OCI-LY7 (cell line): Measurements from ENCODE around the gene NACC2. TPM values are rescaled to one million over a fixed set of nuclear protein-coding genes. Genes with fewer than 3 reads are reported as not detected.

Experiments used
- BruUV-seq: library from RNA; stranded (reverse); fragments of 400-500 nt; replicated peaks from 2 replicates; lab custom pipeline; 2021; lab: Mats Ljungman, UMichigan
- CTCF ChIA-PET: fragments of 300-600 bp; sonication (Branson Sonifier 250); formaldehyde crosslinking; loops from one replicate; lab custom pipeline; 2022; ENCODE audit warnings: antibody characterized with exemption; ENCODE audit not compliant: unreplicated experiment; lab: Charles Lee
- POLR2A ChIA-PET: fragments of 300-600 bp; sonication (Branson Sonifier 250); formaldehyde crosslinking; loops from one replicate; lab custom pipeline; 2022; ENCODE audit warnings: antibody characterized with exemption; lab: Charles Lee
- DNase-seq: peaks from one replicate; pipeline ENCODE4 v3.0.0-alpha.2; 2015; ENCODE audit warnings: low spot score
- H2AFZ ChIP-seq: fragments of 200-600 bp; sonication (generic), shearing (Covaris generic); 2 replicates; pipeline ENCODE4 v1.6.1; 2014; ENCODE audit warnings: mild to moderate bottlenecking, antibody characterized with exemption, low read length, moderate library complexity
- H3K27ac ChIP-seq: fragments of 200-600 bp; sonication (generic); 2 replicates; pipeline ENCODE4 v1.5.1; 2014; ENCODE audit warnings: mixed run types, low read depth, mild to moderate bottlenecking, moderate library complexity, low read length, inconsistent platforms; ENCODE audit not compliant: poor library complexity, severe bottlenecking
- H3K36me3 ChIP-seq: fragments of 200-600 bp; sonication (generic); 2 replicates; pipeline ENCODE4 v1.6.1; 2014; ENCODE audit warnings: mild to moderate bottlenecking, antibody characterized with exemption, low read length, moderate library complexity, mixed read lengths; ENCODE audit not compliant: insufficient read depth
- H3K4me1 ChIP-seq: fragments of 200-600 bp; sonication (generic); 2 replicates; pipeline ENCODE4 v1.5.1; 2014; ENCODE audit warnings: mild to moderate bottlenecking, low read length; ENCODE audit not compliant: insufficient read depth, poor library complexity, severe bottlenecking
- H3K4me2 ChIP-seq: fragments of 200-600 bp; sonication (generic); 2 replicates; pipeline ENCODE4 v1.6.1; 2014; ENCODE audit warnings: mild to moderate bottlenecking, low read length
- H3K4me3 ChIP-seq: fragments of 200-600 bp; sonication (generic); 2 replicates; pipeline ENCODE4 v1.5.1; 2014; ENCODE audit warnings: mild to moderate bottlenecking, low read depth, low read length; ENCODE audit not compliant: poor library complexity, severe bottlenecking
- H3K79me2 ChIP-seq: fragments of 200-600 bp; sonication (generic); 2 replicates; pipeline ENCODE4 v1.6.1; 2016; ENCODE audit warnings: low read depth, mild to moderate bottlenecking, low read length, moderate library complexity, mixed read lengths; ENCODE audit not compliant: insufficient read depth
- H3K9me2 ChIP-seq: fragments of 200-600 bp; sonication (generic); 2 replicates; pipeline ENCODE4 v1.6.1; 2016; ENCODE audit warnings: mild to moderate bottlenecking, low read length, mixed read lengths; ENCODE audit not compliant: insufficient read depth
- H3K9me3 ChIP-seq: fragments of 200-600 bp; sonication (generic); 2 replicates; pipeline ENCODE4 v1.6.1; 2014; ENCODE audit warnings: mild to moderate bottlenecking, mixed run types, low read length, mixed read lengths
- H4K20me1 ChIP-seq: fragments of 200-600 bp; sonication (generic); 2 replicates; pipeline ENCODE4 v1.6.1; 2014; ENCODE audit warnings: mild to moderate bottlenecking, antibody characterized with exemption, low read length, moderate library complexity, mixed read lengths; ENCODE audit not compliant: insufficient read depth
- CTCF ChIP-seq: fragments of 200-600 bp; sonication (generic); conservative IDR thresholded peaks from 2 replicates; pipeline ENCODE4 v1.5.1; 2014; ENCODE audit warnings: mild to moderate bottlenecking, antibody characterized with exemption, low read length, moderate library complexity, mixed read lengths
- EZH2phosphoT487 ChIP-seq: fragments of 200-600 bp; sonication (generic); IDR thresholded peaks from 2 replicates; pipeline ENCODE4 v1.6.1; 2018; ENCODE audit warnings: low read depth, borderline replicate concordance, mild to moderate bottlenecking, mixed run types, antibody characterized with exemption, low read length, moderate library complexity, mixed read lengths
- intact Hi-C: fragments of 100-400 bp; cut with micrococcal nuclease; formaldehyde crosslinking; loops from one replicate; pipeline ENCODE4 v1.10.0; 2022; ENCODE audit not compliant: unreplicated experiment
- total RNA-seq, 2 experiments: library from RNA; depleted of rRNA in 1 of 2; stranded (reverse); fragments of >200 nt in 1 of 2; shearing (Covaris generic) in 1 of 2; gene quantifications; 2 replicates each; pipeline ENCODE4 v1.2.3, GENCODE V29; 2014 to 2022

Gene NACC2
- total RNA-seq, 2 experiments from 2014 or later, result 0.38 to 0.72 TPM

GRCh38 chr9:135998016-135998380 is 97.1 kb downstream of the NACC2 start:
- Histone ChIP-seq H4K20me1 (no peaks in the 10 kb centered on the region), H3K27ac (no peak overlapping the region), H3K4me1 (peaks cover 27% of the 10 kb centered on the region), H3K36me3 (no peaks in the 10 kb centered on the region), H3K9me2 (no peaks in the 10 kb centered on the region), H2AFZ (no peak overlapping the region), H3K4me2 (no peak overlapping the region), H3K4me3 (no peak overlapping the region), H3K79me2 (no peaks in the 10 kb centered on the region), H3K9me3 (no peaks in the 10 kb centered on the region)
- no peak for DNase-seq
- ChIA-PET POLR2A (interaction anchor here (0.7 kb wide), 1 partner anchor 16 kb away, joined by 3 read pairs; no protein-coding TSS in a partner anchor), CTCF (no interaction called here)
- TF ChIP-seq EZH2phosphoT487 (no peak), CTCF (no peak)
- intact Hi-C loops, result no loop called here
- BruUV-seq, result no TSS peak

- no peak overlapping the region for H3K4me3 ChIP-seq
- H3K79me2 ChIP-seq, result no peaks in the 10 kb centered on the region
- POLR2A ChIA-PET, result interaction anchor here (0.7 kb wide), 1 partner anchor 17 kb away, joined by 3 read pairs; no protein-coding TSS in a partner anchor
- no peaks in the 10 kb centered on the region for H3K9me2 ChIP-seq
- TF ChIP-seq EZH2phosphoT487 (no peak), CTCF (no peak)
- H3K4me1 ChIP-seq, result peaks cover 34% of the 10 kb centered on the region
- H3K4me2 ChIP-seq, result no peak overlapping the region
- no peaks in the 10 kb centered on the region for H4K20me1 ChIP-seq
- no peaks in the 10 kb centered on the region for H3K36me3 ChIP-seq
- no peak for DNase-seq
- H2AFZ ChIP-seq, result no peak overlapping the region
- no peak overlapping the region for H3K27ac ChIP-seq
- intact Hi-C loops, result no loop called here
- no TSS peak for BruUV-seq
- H3K9me3 ChIP-seq, result no peaks in the 10 kb centered on the region
- CTCF ChIA-PET, result no interaction called here
Observed at GRCh38 chr9:135997090-135998015, 97.7 kb downstream of the NACC2 start.

GRCh38 chr9:135995816-135996215 is 99.3 kb downstream of the NACC2 start:
- H4K20me1 ChIP-seq, result no peaks in the 10 kb centered on the region
- H3K9me3 ChIP-seq, result no peaks in the 10 kb centered on the region
- H3K9me2 ChIP-seq, result no peaks in the 10 kb centered on the region
- H3K36me3 ChIP-seq, result no peaks in the 10 kb centered on the region
- intact Hi-C loops, result no loop called here
- no peak overlapping the region for H2AFZ ChIP-seq
- no peak for DNase-seq
- no TSS peak for BruUV-seq
- POLR2A ChIA-PET, result no interaction called here
- no peak overlapping the region for H3K4me3 ChIP-seq
- no peaks in the 10 kb centered on the region for H3K79me2 ChIP-seq
- no peak for TF ChIP-seq CTCF
- TF ChIP-seq EZH2phosphoT487, result no peak
- CTCF ChIA-PET, result no interaction called here
- no peak overlapping the region for H3K4me2 ChIP-seq
- H3K4me1 ChIP-seq, result peaks cover 49% of the 10 kb centered on the region
- H3K27ac ChIP-seq, result no peak overlapping the region
